Stimulated activated CD8-positive, alpha-beta memory T cell treated with anti-CD3 and anti-CD28 coated beads, Interleukin-2, amount 100 ng/mL, for 48 hours (primary cell): ENCODE measurements around the gene ZNF502.

Experiments used
- DNase-seq, 2 donors: peaks; one replicate each; pipeline ENCODE4 v3.0.0-alpha.2; 2020; ENCODE audit warnings: low read depth in 2 of 2

ZNF502 gene

DNA sequence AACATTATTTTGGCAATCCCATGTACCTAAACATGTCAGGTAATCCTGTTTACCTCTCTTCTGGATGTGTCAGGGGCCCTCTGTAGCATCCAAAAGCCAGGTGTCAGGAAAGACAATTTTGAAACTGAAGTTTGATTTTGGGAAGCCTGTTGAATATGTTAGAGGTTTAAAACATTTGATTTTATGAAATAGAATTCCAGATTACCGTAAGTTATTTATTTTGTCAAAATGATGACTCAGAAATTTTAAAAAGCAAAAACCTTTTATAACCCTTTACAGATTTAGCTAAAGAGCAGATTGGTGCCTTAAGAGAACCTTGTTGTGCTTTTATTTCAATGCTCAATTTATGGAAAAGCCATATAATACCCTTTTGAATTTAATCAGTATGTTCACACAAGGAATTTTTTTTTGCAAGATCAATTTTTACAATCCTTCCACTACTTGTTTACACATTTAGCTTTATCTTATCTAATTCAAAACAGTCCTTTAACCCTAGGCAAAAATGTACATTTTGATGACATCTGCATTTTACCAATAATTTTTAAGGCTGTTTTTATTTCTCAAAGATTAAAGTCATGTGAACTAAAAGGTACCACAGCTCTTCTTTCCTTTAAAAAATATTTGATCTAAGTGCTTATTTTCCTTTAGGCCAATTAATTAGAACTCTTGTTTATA lies 59.1 kb downstream of the ZNF502 start:
- DNase-seq: no peak

DNA sequence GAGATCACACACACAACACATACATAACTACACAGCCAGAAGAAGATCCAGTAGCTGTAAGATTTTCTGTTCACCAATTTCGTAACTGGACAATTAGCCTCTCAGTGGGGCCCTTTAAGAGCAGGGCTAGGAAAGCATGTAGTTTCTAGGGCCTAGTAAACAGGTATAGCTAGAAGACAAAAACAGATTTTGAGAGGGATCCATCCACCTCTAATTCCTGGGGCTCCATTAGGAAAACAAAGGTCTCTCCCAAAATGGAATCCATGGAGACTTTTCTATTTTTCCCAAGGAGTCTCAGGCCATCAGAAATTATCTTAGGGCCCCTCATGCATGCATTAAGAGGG lies 59.6 kb downstream of the ZNF502 start:
- no peak for DNase-seq
